HepG2 (cell line): ENCODE results near the gene SLC2A4. TPM values are rescaled to one million over a fixed set of nuclear protein-coding genes. Genes with fewer than 3 reads are reported as not detected.

ENCODE experiments used
- ATAC-seq: fragments of 200-7000 bp; cut with Tn5 transposase; 3 replicates; pipeline ENCODE4 v1.9.1; 2020; ENCODE audit warnings: mild to moderate bottlenecking, moderate library complexity
- BruUV-seq: library from RNA; stranded (reverse); fragments of 400-500 nt; replicated peaks from 2 replicates; lab custom pipeline; 2021; lab: Mats Ljungman, UMichigan
- CTCF ChIA-PET: fragments of 300-600 bp; formaldehyde crosslinking; extraction: SDS; loops from one replicate; lab custom pipeline; 2021; ENCODE audit warnings: low total read pairs, inconsistent platforms, low intra/inter-chr PET ratio; lab: Yijun Ruan, JAX
- POLR2A ChIA-PET: fragments of 350-600 bp; sonication (Branson Sonifier 250); formaldehyde crosslinking; loops from one replicate; lab custom pipeline; 2020; ENCODE audit warnings: antibody characterized with exemption, inconsistent platforms; lab: Yijun Ruan, JAX
- DNase-seq: peaks from one replicate; pipeline ENCODE4 v3.0.0-alpha.2; 2015; ENCODE audit warnings: low spot score
- FAIRE-seq: peaks from 3 replicates; lab custom pipeline; 2011; peaks lifted over from hg19 to GRCh38; lab: Jason Lieb, UNC
- H2AFZ ChIP-seq: one replicate; pipeline ENCODE4 v1.6.1; 2011; ENCODE audit warnings: low read length, inconsistent platforms
- H3K27ac ChIP-seq: fragments of 300-600 bp; 3 replicates; pipeline ENCODE4 v1.8.0; 2011; ENCODE audit warnings: mixed run types, mild to moderate bottlenecking, mixed read lengths, low read length, inconsistent platforms; ENCODE audit not compliant: insufficient read depth; ENCODE audit errors: extremely low read length
- H3K27me3 ChIP-seq, 2 experiments: fragments of 200-600 bp in 1 of 2; 2 replicates in 1 of 2; 3 replicates in 1 of 2; pipeline versions ENCODE4 v1.6.0 to v1.8.0; 2011; ENCODE audit warnings: low read length in 2 of 2, mild to moderate bottlenecking in 2 of 2, moderate library complexity in 2 of 2, inconsistent platforms in 1 of 2; ENCODE audit not compliant: insufficient read depth in 2 of 2, control insufficient read depth in 1 of 2
- H3K36me3 ChIP-seq, 2 experiments: fragments of 200-600 bp in 1 of 2; replicated peaks in 1 of 2; 2 replicates in 1 of 2; 3 replicates in 1 of 2; pipeline versions ENCODE4 v1.5.1 to v1.8.0; 2011; ENCODE audit warnings: low read length in 2 of 2, inconsistent platforms in 1 of 2; ENCODE audit not compliant: insufficient read depth in 2 of 2, control insufficient read depth in 1 of 2
- H3K4me1 ChIP-seq: 2 replicates; pipeline ENCODE4 v1.5.1; 2012; ENCODE audit warnings: low read length, inconsistent platforms; ENCODE audit not compliant: insufficient read depth
- H3K4me2 ChIP-seq: 2 replicates; pipeline ENCODE4 v1.6.0; 2011; ENCODE audit warnings: low read depth, low read length, inconsistent platforms
- H3K4me3 ChIP-seq, 3 experiments: fragments of 200-600 bp in 1 of 3; sonication (generic), shearing (Covaris generic) in 1 of 3; replicated peaks in 1 of 3; 2 replicates each; pipeline ENCODE4 v1.5.1; 2011 to 2016; ENCODE audit warnings: low read length in 3 of 3, inconsistent platforms in 2 of 3, low read depth in 2 of 3, mild to moderate bottlenecking in 2 of 3, control low read depth in 1 of 3, mixed read lengths in 1 of 3; ENCODE audit not compliant: insufficient read depth in 1 of 3
- H3K79me2 ChIP-seq: one replicate; pipeline ENCODE4 v1.6.1; 2011; ENCODE audit warnings: low read length, inconsistent platforms; ENCODE audit not compliant: insufficient read depth
- H3K9ac ChIP-seq: 2 replicates; pipeline ENCODE4 v1.6.0; 2011; ENCODE audit warnings: mild to moderate bottlenecking, low read depth, low read length, inconsistent platforms; ENCODE audit not compliant: insufficient read depth
- H3K9me3 ChIP-seq: 2 replicates; pipeline ENCODE4 v1.5.1; 2012; ENCODE audit warnings: mild to moderate bottlenecking, low read length
- H4K20me1 ChIP-seq: 2 replicates; pipeline ENCODE4 v1.6.0; 2011; ENCODE audit warnings: inconsistent platforms, mild to moderate bottlenecking, low read length, moderate library complexity; ENCODE audit not compliant: insufficient read depth
- AGO1 ChIP-seq: fragments of 200-400 bp; formaldehyde crosslinking; IDR thresholded peaks from 2 replicates; pipeline ENCODE4 v1.6.1; 2017; ENCODE audit warnings: mild to moderate bottlenecking, low read depth, low read length, moderate library complexity; ENCODE audit not compliant: poor library complexity, severe bottlenecking
- AGO2 ChIP-seq: fragments of 200-400 bp; formaldehyde crosslinking; optimal IDR thresholded peaks from 2 replicates; pipeline ENCODE3; 2017; ENCODE audit warnings: mild to moderate bottlenecking, low read depth, low read length, moderate library complexity
- ARID5B ChIP-seq: IDR thresholded peaks from 2 replicates; pipeline ENCODE4 v1.4.0; 2020; ENCODE audit warnings: mild to moderate bottlenecking, missing genetic modification reagents
- BHLHE40 ChIP-seq: IDR thresholded peaks from 2 replicates; pipeline ENCODE4 v1.6.1; 2011; ENCODE audit warnings: low read length, improper control_type of control experiment
- HNRNPK ChIP-seq: fragments of 200-400 bp; formaldehyde crosslinking; IDR thresholded peaks from 2 replicates; pipeline ENCODE4 v1.6.1; 2018; ENCODE audit warnings: low read length, low read depth, moderate library complexity, mild to moderate bottlenecking; ENCODE audit not compliant: poor library complexity, severe bottlenecking
- MEIS2 ChIP-seq: sonication (generic); formaldehyde crosslinking; IDR thresholded peaks from 2 replicates; pipeline ENCODE4 v1.9.0; 2021; ENCODE audit warnings: mild to moderate bottlenecking, missing genetic modification reagents
- NCOA2 ChIP-seq: sonication (generic); formaldehyde crosslinking; IDR thresholded peaks from 2 replicates; pipeline ENCODE4 v1.8.0; 2022; ENCODE audit warnings: inconsistent platforms
- ONECUT2 ChIP-seq: sonication (generic); formaldehyde crosslinking; IDR thresholded peaks from 2 replicates; pipeline ENCODE4 v1.4.0; 2020; ENCODE audit warnings: missing genetic modification reagents
- RBFOX2 ChIP-seq: fragments of 200-400 bp; formaldehyde crosslinking; IDR thresholded peaks from 2 replicates; pipeline ENCODE4 v1.6.1; 2017; ENCODE audit warnings: low read depth, mild to moderate bottlenecking, low read length
- RFXANK ChIP-seq: IDR thresholded peaks from 2 replicates; pipeline ENCODE4 v1.6.1; 2016
- SMYD3 ChIP-seq: sonication (generic); formaldehyde crosslinking; IDR thresholded peaks from 2 replicates; pipeline ENCODE4 v1.8.1; 2023; ENCODE audit warnings: mild to moderate bottlenecking, missing genetic modification reagents
- SNAI1 ChIP-seq: sonication (generic); formaldehyde crosslinking; IDR thresholded peaks from 2 replicates; pipeline ENCODE4 v1.5.0; 2020; ENCODE audit warnings: mild to moderate bottlenecking, missing genetic modification reagents, borderline replicate concordance
- SP140L ChIP-seq: sonication (generic); formaldehyde crosslinking; IDR thresholded peaks from 2 replicates; pipeline ENCODE4 v1.4.0; 2020; ENCODE audit warnings: missing genetic modification reagents, borderline replicate concordance
- THYN1 ChIP-seq: sonication (generic); formaldehyde crosslinking; IDR thresholded peaks from 2 replicates; pipeline ENCODE4 v1.8.1; 2023; ENCODE audit warnings: low read depth, mild to moderate bottlenecking, moderate library complexity, missing genetic modification reagents, borderline replicate concordance
- ZNF264 ChIP-seq: sonication (generic); formaldehyde crosslinking; IDR thresholded peaks from 2 replicates; pipeline ENCODE4 v1.4.0; 2020; ENCODE audit warnings: missing genetic modification reagents
- ZNF792 ChIP-seq: IDR thresholded peaks from 2 replicates; pipeline ENCODE4 v1.6.1; 2016
- ZNF891 ChIP-seq: sonication (generic); formaldehyde crosslinking; IDR thresholded peaks from 2 replicates; pipeline ENCODE4 v1.5.0; 2020; ENCODE audit warnings: mild to moderate bottlenecking, missing genetic modification reagents
- WGBS: methylation state at CpG from one replicate; pipeline ENCODE4 v1.1.6; 2017; ENCODE audit warnings: low lambda C conversion rate; 5-methylcytosine and 5-hydroxymethylcytosine counted together
- in situ Hi-C: cut with HindIII; loops from 2 replicates; pipeline ENCODE4 v1.10.0; 2017; ENCODE audit warnings: low pct_unique_long_range_greater_than_20kb; ENCODE audit not compliant: extremely low pct_ligation_motif_present
- intact Hi-C: fragments of 100-400 bp; cut with micrococcal nuclease; formaldehyde crosslinking; loops from one replicate; pipeline ENCODE4 v1.10.0; 2022; ENCODE audit not compliant: unreplicated experiment
- polyA plus RNA-seq, 8 experiments: library from polyadenylated mRNA; depleted of rRNA in 3 of 8; stranded (reverse) in 7 of 8; unstranded in 1 of 8; fragments of >200 nt; fragmentation: Illumina TruSeq in 4 of 8; extraction: Trizol in 4 of 8; gene quantifications; 2 replicates each; pipeline versions ENCODE4 v1.2.1 to v1.2.3, GENCODE V29; 2011 to 2016; ENCODE audit warnings: low read depth in 4 of 8, missing spikeins in 1 of 8, mixed read lengths in 1 of 8; ENCODE audit not compliant: insufficient read depth in 1 of 8
- total RNA-seq, 5 experiments: library from RNA; depleted of rRNA; stranded (reverse); fragments of >200 nt; fragmentation: Illumina TruSeq; extraction: Trizol; gene quantifications; 2 replicates each; pipeline ENCODE4 v1.2.3, GENCODE V29; 2016; ENCODE audit warnings: low read depth in 1 of 5

SLC2A4 gene
- total and polyA plus RNA-seq, 2 of the 13 experiments (the other 11 are each of a cell fraction or from before 2014, with no cell fraction given), result 4.9 to 5.8 TPM

GRCh38 chr17:7261379-7262191 is 19.9 kb upstream of the SLC2A4 start:
- Histone ChIP-seq H3K79me2 (no peaks in the 10 kb centered on the region), H3K27ac (no peak overlapping the region), H3K4me1 (peaks cover 70% of the 10 kb centered on the region), H2AFZ (no peak overlapping the region), H3K4me2 (no peak overlapping the region), H3K9me3 (no peaks in the 10 kb centered on the region), H3K4me3 (no peak overlapping the region), H3K27me3 (no peaks in the 10 kb centered on the region), H4K20me1 (no peaks in the 10 kb centered on the region), H3K36me3 (0 out of 5 replicates have a peak, but pooled peaks cover 0 to 3% of the 10 kb centered on the region in 2 experiments), H3K9ac (no peak overlapping the region)
- TF ChIP-seq MEIS2 (no peak), ONECUT2 (CRISPR knock-in tag) (no peak), THYN1 (CRISPR knock-in tag) (no peak), ZNF891 (CRISPR knock-in tag) (no peak), ARID5B (CRISPR knock-in tag) (no peak), RFXANK (no peak), AGO2 (peak; percentile 7), BHLHE40 (no peak), NCOA2 (CRISPR knock-in tag) (no peak), ZNF264 (CRISPR knock-in tag) (no peak), SP140L (CRISPR knock-in tag) (no peak), RBFOX2 (peak; percentile 39; the same call in 1 of the 2 replicates), ZNF792 (CRISPR knock-in tag) (no peak), SNAI1 (CRISPR knock-in tag) (no peak), AGO1 (peak; percentile 54), HNRNPK (peak; percentile 17), SMYD3 (CRISPR knock-in tag) (no peak)
- ChIA-PET POLR2A (no interaction called here), CTCF (no interaction called here)
- no peak for ATAC-seq
- no TSS peak for BruUV-seq
- intact Hi-C loops (no loop called here), in situ Hi-C loops (no loop called here)
- DNase-seq, result no peak
- WGBS, result 98% methylated on average over 66 of the region's 71 CpGs
- FAIRE-seq, result no peak
